Effector memory CD8-positive, alpha-beta T cell (primary cell): Measurements from ENCODE around the gene ADGRL3.

Experiments used
- ATAC-seq: fragments of 150-1000 bp; cut with Tn5 transposase; replicated peaks from 2 replicates; pipeline ENCODE4 v1.10.0; 2021; ENCODE audit warnings: mild to moderate bottlenecking, moderate library complexity
- DNase-seq, 3 experiments: peaks; one replicate each; pipeline ENCODE4 v3.0.0; 2021
- H3K27ac Mint-ChIP-seq, 2 donors: one replicate each; pipeline ENCODE4 v1.8.0; 2022; ENCODE audit warnings: mild to moderate bottlenecking in 2 of 2, mixed read lengths in 2 of 2, moderate library complexity in 2 of 2
- H3K27me3 Mint-ChIP-seq, 2 donors: one replicate each; pipeline ENCODE4 v1.8.0; 2022; ENCODE audit warnings: mixed read lengths in 2 of 2
- H3K36me3 Mint-ChIP-seq: one replicate; pipeline ENCODE4 v1.8.0; 2022; ENCODE audit warnings: mild to moderate bottlenecking, moderate library complexity, mixed read lengths; ENCODE audit not compliant: insufficient read depth
- H3K4me1 Mint-ChIP-seq, 2 donors: one replicate each; pipeline ENCODE4 v1.8.0; 2022; ENCODE audit warnings: low read depth in 2 of 2, mixed read lengths in 2 of 2
- H3K4me3 Mint-ChIP-seq, 2 donors: one replicate each; pipeline ENCODE4 v1.8.0; 2022; ENCODE audit warnings: mild to moderate bottlenecking in 2 of 2, mixed read lengths in 2 of 2, moderate library complexity in 2 of 2
- H3K9me3 Mint-ChIP-seq, 2 donors: one replicate each; pipeline ENCODE4 v1.8.0; 2022; ENCODE audit warnings: mixed read lengths in 2 of 2

ADGRL3 gene

DNA sequence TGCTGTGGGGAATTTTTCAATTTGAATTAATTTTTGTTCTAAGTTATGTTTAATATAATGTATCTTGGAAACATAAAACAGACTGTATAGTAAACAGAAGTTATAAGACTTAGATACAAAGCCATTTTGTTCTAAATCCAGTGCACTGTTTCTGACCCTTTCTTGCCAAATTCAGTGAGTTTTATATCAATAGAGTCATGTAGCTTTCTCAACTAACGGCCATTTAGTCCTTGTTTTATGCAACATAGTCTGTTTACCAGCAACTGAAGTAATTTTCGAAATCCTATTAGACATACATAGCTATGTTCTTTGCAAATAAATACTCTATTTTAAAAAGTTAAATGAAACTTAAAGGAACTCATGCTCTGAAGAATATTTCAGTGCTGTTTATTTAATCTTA, 242.8 kb downstream of the ADGRL3 start:
- no peak overlapping the region for H3K4me3 Mint-ChIP-seq
- H3K9me3 Mint-ChIP-seq, result peaks cover 15 to 36% of the 10 kb centered on the region in 2 donors
- no peak overlapping the region for H3K27ac Mint-ChIP-seq
- ATAC-seq, result no peak
- no peaks in the 10 kb centered on the region for H3K4me1 Mint-ChIP-seq
- no peak for DNase-seq
- H3K27me3 Mint-ChIP-seq, result no peaks in the 10 kb centered on the region
- H3K36me3 Mint-ChIP-seq, result no peaks in the 10 kb centered on the region

- Mint-ChIP-seq H3K27ac (no peak overlapping the region), H3K4me1 (no peaks in the 10 kb centered on the region), H3K4me3 (no peak overlapping the region), H3K27me3 (no peaks in the 10 kb centered on the region), H3K36me3 (no peaks in the 10 kb centered on the region), H3K9me3 (peaks cover 15 to 36% of the 10 kb centered on the region in 2 donors)
- ATAC-seq (no peak), DNase-seq (no peak)
Observed at GRCh38 chr4:61443813-61444510, 243.8 kb downstream of the ADGRL3 start.

- no peaks in the 10 kb centered on the region for H3K27me3 Mint-ChIP-seq
- DNase-seq, result no peak
- no peak overlapping the region for H3K4me3 Mint-ChIP-seq
- no peaks in the 10 kb centered on the region for H3K36me3 Mint-ChIP-seq
- H3K9me3 Mint-ChIP-seq, result peaks cover 11 to 36% of the 10 kb centered on the region in 2 donors
- no peak overlapping the region for H3K27ac Mint-ChIP-seq
- no peaks in the 10 kb centered on the region for H3K4me1 Mint-ChIP-seq
- no peak for ATAC-seq
Observed at GRCh38 chr4:61445374-61446063, 245.4 kb downstream of the ADGRL3 start.

GRCh38 chr4:61446941-61447340, 246.8 kb downstream of the ADGRL3 start:
- Mint-ChIP-seq H3K36me3 (no peaks in the 10 kb centered on the region), H3K27ac (no peak overlapping the region), H3K4me1 (no peaks in the 10 kb centered on the region), H3K4me3 (no peak overlapping the region), H3K27me3 (no peaks in the 10 kb centered on the region), H3K9me3 (peaks cover 11 to 28% of the 10 kb centered on the region in 2 donors)
- DNase-seq, result no peak
- ATAC-seq, result no peak

DNA sequence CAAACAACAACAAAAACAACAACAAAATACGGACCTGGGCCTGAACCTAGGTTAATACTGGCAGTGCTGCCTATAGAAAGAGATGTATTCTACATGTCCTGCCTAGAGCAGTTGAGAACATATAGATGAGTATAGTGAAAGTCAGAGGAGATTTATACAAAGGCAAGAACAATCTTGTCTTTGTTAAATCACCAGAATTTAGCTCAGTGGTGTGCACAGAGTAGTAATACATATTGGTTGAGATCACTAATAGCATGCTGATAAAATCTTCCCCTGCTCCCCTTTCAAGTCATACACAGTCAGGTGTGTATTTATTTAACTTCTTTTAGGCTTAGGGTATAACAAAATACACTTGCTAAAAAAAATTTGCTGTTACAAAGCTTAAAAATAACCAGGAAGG, 247.8 kb downstream of the ADGRL3 start:
- no peak for DNase-seq
- no peaks in the 10 kb centered on the region for H3K36me3 Mint-ChIP-seq
- no peak overlapping the region for H3K27ac Mint-ChIP-seq
- no peaks in the 10 kb centered on the region for H3K4me1 Mint-ChIP-seq
- ATAC-seq, result no peak
- peaks cover 9 to 21% of the 10 kb centered on the region in 2 donors for H3K9me3 Mint-ChIP-seq
- no peaks in the 10 kb centered on the region for H3K27me3 Mint-ChIP-seq
- H3K4me3 Mint-ChIP-seq, result no peak overlapping the region

GRCh38 chr4:61451935-61452334, 251.8 kb downstream of the ADGRL3 start:
- Mint-ChIP-seq H3K27me3 (no peaks in the 10 kb centered on the region), H3K4me1 (no peaks in the 10 kb centered on the region), H3K36me3 (peaks cover 2% of the 10 kb centered on the region), H3K9me3 (peaks cover 0 to 5% of the 10 kb centered on the region in 2 donors), H3K27ac (no peak overlapping the region), H3K4me3 (no peak overlapping the region)
- no peak for DNase-seq
- ATAC-seq, result no peak

DNA sequence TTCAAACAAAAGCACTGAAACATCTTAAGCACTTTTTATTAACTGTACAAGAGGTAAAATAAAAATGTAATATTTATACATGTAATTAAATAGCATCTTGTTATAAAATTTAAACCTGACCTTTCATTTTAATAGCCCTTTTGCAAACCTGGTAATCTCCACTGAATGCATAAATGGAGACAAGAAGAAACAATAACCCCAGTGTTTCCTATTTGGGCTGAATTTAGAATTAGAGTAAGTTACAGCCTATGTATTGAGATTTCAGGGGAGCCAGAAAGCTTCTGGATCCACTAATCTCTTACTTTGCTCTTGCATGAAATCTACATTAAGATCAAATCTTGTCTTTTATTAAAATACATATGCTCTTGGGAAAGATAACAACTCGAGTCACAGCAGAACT, 261.8 kb downstream of the ADGRL3 start:
- H3K9me3 Mint-ChIP-seq, result peaks cover 10% of the 10 kb centered on the region in 2 donors
- H3K27me3 Mint-ChIP-seq, result no peaks in the 10 kb centered on the region
- DNase-seq, result no peak
- H3K27ac Mint-ChIP-seq, result no peak overlapping the region
- H3K4me1 Mint-ChIP-seq, result no peaks in the 10 kb centered on the region
- ATAC-seq, result no peak
- no peak overlapping the region for H3K4me3 Mint-ChIP-seq
- H3K36me3 Mint-ChIP-seq, result no peaks in the 10 kb centered on the region

- Mint-ChIP-seq H3K27ac (no peak overlapping the region), H3K27me3 (no peaks in the 10 kb centered on the region)
- DNase-seq, result no peak
Observed at GRCh38 chr4:61462451-61463326, 262.6 kb downstream of the ADGRL3 start.

GRCh38 chr4:61468024-61468720, 268.0 kb downstream of the ADGRL3 start:
- DNase-seq (no peak), ATAC-seq (no peak)
- Mint-ChIP-seq H3K9me3 (peaks cover 0 to 9% of the 10 kb centered on the region in 2 donors), H3K36me3 (no peaks in the 10 kb centered on the region), H3K4me3 (no peak overlapping the region), H3K27me3 (no peaks in the 10 kb centered on the region), H3K27ac (no peak overlapping the region), H3K4me1 (no peaks in the 10 kb centered on the region)

More at GRCh38 chr4:61462451-61463326, 262.6 kb downstream of the ADGRL3 start:
- no peak for ATAC-seq
- H3K4me1 Mint-ChIP-seq, result no peaks in the 10 kb centered on the region
- H3K9me3 Mint-ChIP-seq, result peaks cover 10% of the 10 kb centered on the region in 2 donors
- H3K4me3 Mint-ChIP-seq, result no peak overlapping the region
- no peaks in the 10 kb centered on the region for H3K36me3 Mint-ChIP-seq

DNA sequence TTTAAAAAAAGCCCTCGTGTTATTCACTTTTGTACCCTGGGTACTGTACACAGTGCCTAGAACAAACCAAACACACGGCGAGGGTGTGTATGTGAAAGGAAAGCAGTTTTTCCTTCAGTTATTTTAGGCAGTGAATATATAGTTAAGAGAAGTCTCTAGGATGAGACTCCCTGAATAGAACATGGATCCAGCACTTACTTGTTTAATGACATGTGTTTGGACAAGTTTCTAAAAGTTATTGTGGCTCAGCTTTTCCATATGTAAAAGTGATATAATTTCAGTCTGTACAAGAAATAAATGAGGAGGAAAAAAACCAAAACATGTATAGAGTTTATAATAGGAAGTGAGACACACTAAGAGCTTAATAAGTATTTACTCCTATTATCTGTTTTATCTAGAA, 273.2 kb downstream of the ADGRL3 start:
- H3K27ac Mint-ChIP-seq, result no peak overlapping the region

GRCh38 chr4:61478340-61478739, 278.2 kb downstream of the ADGRL3 start:
- no peak for DNase-seq
- Mint-ChIP-seq H3K4me1 (no peaks in the 10 kb centered on the region), H3K36me3 (no peaks in the 10 kb centered on the region), H3K27ac (no peak overlapping the region), H3K4me3 (no peak overlapping the region), H3K27me3 (no peaks in the 10 kb centered on the region), H3K9me3 (peaks cover 2 to 7% of the 10 kb centered on the region in 2 donors)
- ATAC-seq, result no peak

More for the DNA sequence above, 273.2 kb downstream of the ADGRL3 start:
- Mint-ChIP-seq H3K36me3 (no peaks in the 10 kb centered on the region), H3K4me3 (no peak overlapping the region), H3K27me3 (no peaks in the 10 kb centered on the region), H3K9me3 (peaks cover 0 to 6% of the 10 kb centered on the region in 2 donors), H3K4me1 (no peaks in the 10 kb centered on the region)
- ATAC-seq (no peak), DNase-seq (no peak)

GRCh38 chr4:61485056-61485455, 284.9 kb downstream of the ADGRL3 start:
- no peak for DNase-seq
- ATAC-seq, result no peak

DNA sequence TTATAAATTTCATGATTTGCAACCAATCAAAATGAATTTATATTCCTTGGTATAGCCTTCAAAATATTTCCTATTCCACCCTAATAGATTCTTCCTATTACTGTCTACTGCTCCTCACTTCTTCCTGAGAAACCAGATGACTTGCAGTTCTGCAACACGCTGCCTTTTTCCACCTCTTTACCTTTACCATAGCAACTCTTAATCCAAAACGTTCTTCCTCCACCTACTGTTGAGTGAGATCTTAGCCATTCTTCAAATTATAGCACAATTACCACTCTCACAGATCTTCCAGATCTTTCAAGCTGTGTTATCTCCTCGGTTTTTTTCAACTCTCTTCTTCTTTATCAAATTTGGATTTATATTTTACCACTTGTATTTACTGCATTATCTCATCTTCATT, 289.8 kb downstream of the ADGRL3 start:
- Mint-ChIP-seq H3K27me3 (no peaks in the 10 kb centered on the region), H3K36me3 (no peaks in the 10 kb centered on the region), H3K4me1 (no peaks in the 10 kb centered on the region)

More at GRCh38 chr4:61485056-61485455, 284.9 kb downstream of the ADGRL3 start:
- H3K9me3 Mint-ChIP-seq, result peaks cover 4 to 7% of the 10 kb centered on the region in 2 donors
- H3K27me3 Mint-ChIP-seq, result no peaks in the 10 kb centered on the region
- no peak overlapping the region for H3K27ac Mint-ChIP-seq
- H3K4me1 Mint-ChIP-seq, result no peaks in the 10 kb centered on the region
- H3K4me3 Mint-ChIP-seq, result no peak overlapping the region
- no peaks in the 10 kb centered on the region for H3K36me3 Mint-ChIP-seq

More for the DNA sequence above, 289.8 kb downstream of the ADGRL3 start:
- Mint-ChIP-seq H3K27ac (no peak overlapping the region), H3K4me3 (no peak overlapping the region), H3K9me3 (peaks cover 0 to 11% of the 10 kb centered on the region in 2 donors)
- DNase-seq (no peak), ATAC-seq (no peak)
